HCT116 (cell line): ENCODE measurements around the gene DRAP1. TPM values are rescaled to one million over a fixed set of nuclear protein-coding genes. Genes with fewer than 3 reads are reported as not detected.

Experiments
- ATAC-seq: fragments of 200-7000 bp; cut with Tn5 transposase; 2 replicates; pipeline ENCODE4 v1.9.1; 2020; ENCODE audit warnings: mild to moderate bottlenecking, moderate library complexity
- BruUV-seq: library from RNA; stranded (reverse); fragments of 400-500 nt; replicated peaks from 2 replicates; lab custom pipeline; 2021; lab: Mats Ljungman, UMichigan
- CTCF ChIA-PET: fragments of 300-600 bp; sonication (Branson Sonifier 250); formaldehyde crosslinking; loops from one replicate; lab custom pipeline; 2021; ENCODE audit warnings: antibody characterized with exemption; lab: Charles Lee
- POLR2A ChIA-PET: fragments of 300-600, 350-600 bp; sonication (Branson Sonifier 250); formaldehyde crosslinking; loops from one replicate; lab custom pipeline; 2021; ENCODE audit warnings: antibody characterized with exemption; lab: Charles Lee
- RAD21 ChIA-PET, 2 experiments: fragments of 300-600 bp; sonication (Branson Sonifier 250); formaldehyde crosslinking; loops; one replicate each; lab custom pipeline; 2023; ENCODE audit warnings: low total read pairs in 2 of 2; ENCODE audit not compliant: uncharacterized antibody in 2 of 2, unreplicated experiment in 2 of 2, low non-redundant PET in 1 of 2; lab: Charles Lee
- DNase-seq: peaks from one replicate; pipeline ENCODE4 v3.0.0-alpha.2; 2010; ENCODE audit warnings: low read depth, low spot score
- H2AFZ ChIP-seq: fragments of 200-600 bp; shearing (Covaris generic), sonication (generic); 2 replicates; pipeline ENCODE4 v1.6.1; 2017; ENCODE audit warnings: low read depth, mixed run types, mixed read lengths, antibody characterized with exemption, low read length; ENCODE audit not compliant: poor library complexity, severe bottlenecking
- H3K27ac ChIP-seq: 2 replicates; pipeline ENCODE4 v1.5.1; 2012; ENCODE audit warnings: low read depth, low read length
- H3K27me3 ChIP-seq: fragments of 200-600 bp; sonication (generic); 2 replicates; pipeline ENCODE4 v1.6.1; 2016; ENCODE audit warnings: mixed run types, low read length, mixed read lengths; ENCODE audit not compliant: insufficient read depth
- H3K36me3 ChIP-seq, 2 experiments: fragments of 200-500 bp in 1 of 2; fragments of 200-600 bp in 1 of 2; sonication (Bioruptor generic) in 1 of 2; sonication (generic) in 1 of 2; 2 replicates each; pipeline versions ENCODE4 v1.5.1 to v1.6.1; 2014 to 2016; ENCODE audit warnings: low read length in 2 of 2, inconsistent platforms in 1 of 2, mixed read lengths in 1 of 2, mixed run types in 1 of 2; ENCODE audit not compliant: insufficient read depth in 2 of 2, control insufficient read depth in 1 of 2
- H3K4me1 ChIP-seq, 2 experiments: fragments of 200-600 bp in 1 of 2; sonication (generic) in 1 of 2; 2 replicates each; pipeline versions ENCODE4 v1.5.1 to v1.6.1; 2012 to 2017; ENCODE audit warnings: low read length in 2 of 2, inconsistent platforms in 1 of 2, mild to moderate bottlenecking in 1 of 2, mixed read lengths in 1 of 2, mixed run types in 1 of 2, moderate library complexity in 1 of 2; ENCODE audit not compliant: insufficient read depth in 2 of 2, control insufficient read depth in 1 of 2
- H3K4me2 ChIP-seq: fragments of 200-600 bp; sonication (generic); 2 replicates; pipeline ENCODE4 v1.6.1; 2017; ENCODE audit warnings: mixed run types, low read length, mixed read lengths
- H3K4me3 ChIP-seq, 2 experiments: fragments of 200-600 bp in 1 of 2; sonication (generic) in 1 of 2; replicated peaks in 1 of 2; 2 replicates each; pipeline ENCODE4 v1.5.1; 2011 to 2016; ENCODE audit warnings: low read length in 2 of 2, control low read depth in 1 of 2, low read depth in 1 of 2, mild to moderate bottlenecking in 1 of 2, mixed read lengths in 1 of 2, mixed run types in 1 of 2
- H3K79me2 ChIP-seq: fragments of 200-600 bp; sonication (generic); 2 replicates; pipeline ENCODE4 v1.6.1; 2017; ENCODE audit warnings: mild to moderate bottlenecking, mixed run types, low read length, moderate library complexity, mixed read lengths; ENCODE audit not compliant: insufficient read depth
- H3K9ac ChIP-seq: fragments of 200-600 bp; sonication (generic); 2 replicates; pipeline ENCODE4 v1.6.1; 2016; ENCODE audit warnings: low read length, mixed read lengths
- H3K9me2 ChIP-seq: fragments of 200-600 bp; sonication (generic), shearing (Covaris generic); 2 replicates; pipeline ENCODE4 v1.6.1; 2017; ENCODE audit warnings: mixed run types, mild to moderate bottlenecking, moderate library complexity; ENCODE audit not compliant: insufficient read depth
- H3K9me3 ChIP-seq, 2 experiments: fragments of 200-500 bp in 1 of 2; fragments of 200-600 bp in 1 of 2; sonication (Bioruptor generic) in 1 of 2; sonication (generic) in 1 of 2; 2 replicates each; pipeline ENCODE4 v1.6.1; 2014 to 2017; ENCODE audit warnings: low read length in 2 of 2, mixed read lengths in 2 of 2, inconsistent platforms in 1 of 2, low read depth in 1 of 2, mild to moderate bottlenecking in 1 of 2, mixed run types in 1 of 2, moderate library complexity in 1 of 2; ENCODE audit not compliant: control insufficient read depth in 1 of 2, insufficient read depth in 1 of 2
- H4K20me1 ChIP-seq: fragments of 200-600 bp; sonication (generic), shearing (Covaris generic); 2 replicates; pipeline ENCODE4 v1.6.1; 2017; ENCODE audit warnings: mixed run types, mild to moderate bottlenecking, moderate library complexity; ENCODE audit not compliant: insufficient read depth
- EGR1 ChIP-seq: IDR thresholded peaks from 2 replicates; pipeline ENCODE4 v1.6.1; 2012; ENCODE audit warnings: low read depth
- EZH2phosphoT487 ChIP-seq: fragments of 200-600 bp; IDR thresholded peaks from 2 replicates; pipeline ENCODE4 v1.6.1; 2018; ENCODE audit warnings: antibody characterized with exemption, borderline replicate concordance
- REST ChIP-seq: IDR thresholded peaks from 2 replicates; pipeline ENCODE4 v1.6.1; 2012; ENCODE audit warnings: low read depth
- intact Hi-C: fragments of 100-400 bp; cut with micrococcal nuclease; formaldehyde crosslinking; loops from 2 replicates; pipeline ENCODE4 v1.10.0; 2022
- total RNA-seq: library from RNA; stranded (reverse); gene quantifications from one replicate; pipeline ENCODE4 v1.2.1, GENCODE V29; 2021; ENCODE audit not compliant: unreplicated experiment

The DRAP1 gene
- total RNA-seq, 1 experiment from 2014 or later, result 158 TPM

- TF ChIP-seq REST, result no peak
Observed at GRCh38 chr11:65961267-65962140, 42.3 kb downstream of the DRAP1 start, which contains the start of gene SART1 (continued).

- intact Hi-C loops, result loop anchor here (1.0 kb wide), 1 partner anchor 40 kb away; the partner anchor contains the start of genes BANF1 and EIF1AD
- H3K9me3 ChIP-seq, result no peaks in the 10 kb centered on the region
- H2AFZ ChIP-seq, result no peak overlapping the region
- H3K27ac ChIP-seq, result peak overlapping the region; percentile 16; the same call in 1 of the 2 replicates
- BruUV-seq, result no TSS peak
- H3K36me3 ChIP-seq, result peaks cover 23 to 34% of the 10 kb centered on the region in 2 experiments; a peak in 3 of 4 replicates
- no peak for DNase-seq
- ATAC-seq, result peak; percentile 14
- TF ChIP-seq EGR1, result 0 out of 2 replicates have a peak, but pooled peaks have one; percentile 11
- no peak for TF ChIP-seq EZH2phosphoT487
- H3K4me2 ChIP-seq, result peak overlapping the region; percentile 87
- no peaks in the 10 kb centered on the region for H3K9me2 ChIP-seq
- CTCF ChIA-PET, result no interaction called here
- H3K27me3 ChIP-seq, result no peaks in the 10 kb centered on the region
- H3K9ac ChIP-seq, result peak overlapping the region; percentile 96
- H4K20me1 ChIP-seq, result no peaks in the 10 kb centered on the region
- H3K79me2 ChIP-seq, result peaks cover 48% of the 10 kb centered on the region
- H3K4me1 ChIP-seq, result peaks cover 8 to 21% of the 10 kb centered on the region in 2 experiments; a peak in 3 of 4 replicates
- H3K4me3 ChIP-seq, result peak overlapping the region; percentile 76
- RAD21 ChIA-PET, result interaction anchor here in 1 of 2 experiments (0.6 kb wide), 1 partner anchor 74 kb away, joined by 3 read pairs; the partner anchor contains the start of gene FIBP
- POLR2A ChIA-PET, result interaction anchor here (1.3 kb wide), 1 partner anchor 9 kb away, joined by 4 read pairs; no protein-coding TSS in a partner anchor
Observed at GRCh38 chr11:65962141-65962564, 42.9 kb downstream of the DRAP1 start.
